Left lung (tissue), 10 donors: ENCODE measurements around the gene HK1. TPM values are rescaled to one million over a fixed set of nuclear protein-coding genes. Genes with fewer than 3 reads are reported as not detected.

ENCODE experiments used
- ATAC-seq: fragments of 200-7000 bp; cut with Tn5 transposase; one replicate; pipeline ENCODE4 v1.9.1; 2020; ENCODE audit warnings: moderate library complexity
- DNase-seq, 4 donors: peaks; one replicate each; pipeline ENCODE4 v3.0.0-alpha.2; 2013 to 2020
- H3K27ac ChIP-seq, 2 donors: fragments of 200-600 bp; sonication (generic) in 1 of 2; one replicate each; pipeline versions ENCODE4 v1.5.0 to v1.8.0; 2020 to 2021
- H3K27me3 ChIP-seq, 2 donors: fragments of 200-600 bp; sonication (generic) in 1 of 2; one replicate each; pipeline versions ENCODE4 v1.5.0 to v1.8.0; 2020 to 2021
- H3K36me3 ChIP-seq, 2 donors: fragments of 200-600 bp; sonication (generic) in 1 of 2; one replicate each; pipeline versions ENCODE4 v1.5.0 to v1.8.0; 2020 to 2021
- H3K4me1 ChIP-seq, 2 donors: fragments of 200-600 bp; one replicate each; pipeline ENCODE4 v1.8.0; 2021
- H3K4me3 ChIP-seq, 2 donors: fragments of 200-600 bp; sonication (generic) in 1 of 2; one replicate each; pipeline versions ENCODE4 v1.5.0 to v1.8.0; 2020 to 2021; ENCODE audit warnings: mild to moderate bottlenecking in 1 of 2
- H3K9me3 ChIP-seq, 2 donors: fragments of 200-600 bp; sonication (generic) in 1 of 2; one replicate each; pipeline versions ENCODE4 v1.5.0 to v1.8.0; 2020 to 2021
- intact Hi-C, 2 donors: fragments of 100-400 bp; cut with DNase I; formaldehyde crosslinking; loops; one replicate each; pipeline versions ENCODE4 v1.11.2 to v1.14.2; 2022
- polyA plus RNA-seq, 6 donors: library from polyadenylated mRNA; unstranded; fragments of 120-200 nt; gene quantifications; one replicate each; pipeline ENCODE4 v1.2.1, GENCODE V29; 2013; ENCODE audit not compliant: insufficient read length in 6 of 6
- total RNA-seq, 2 donors: library from RNA; stranded (reverse); fragmentation: NEBNext Ultra II Directional; extraction: Animal tissue kit (Norgen Biotek cat#: 25700); gene quantifications; one replicate each; pipeline ENCODE4 v1.2.1, GENCODE V29; 2021
- TF ChIP-seq, protein P1 (sequence below), 2 donors: fragments of 200-600 bp; sonication (generic) in 1 of 2; IDR thresholded peaks; one replicate each; pipeline versions ENCODE4 v1.5.0 to v1.8.0; 2021; ENCODE audit warnings: antibody characterized with exemption in 2 of 2
- donor health status: DM: no; HTN: yes; CAD: no.
- donor health status: DM: no; HTN: no; CAD: no.

Gene HK1
- total and polyA plus RNA-seq, 8 donors, result 51.5 to 126 (median 57.8) TPM

GRCh38 chr10:69352569-69353264 lies 74.4 kb downstream of the HK1 start:
- Histone ChIP-seq H3K27me3 (no peaks in the 10 kb centered on the region), H3K4me3 (no peak overlapping the region), H3K9me3 (no peaks in the 10 kb centered on the region), H3K4me1 (peaks cover 7 to 69% of the 10 kb centered on the region in 2 donors), H3K36me3 (peaks cover 0 to 10% of the 10 kb centered on the region in 2 donors), H3K27ac (peak overlapping the region in 1 of 2 donors; percentile 24)
- DNase-seq, result no peak
- TF ChIP-seq, protein P1, sequence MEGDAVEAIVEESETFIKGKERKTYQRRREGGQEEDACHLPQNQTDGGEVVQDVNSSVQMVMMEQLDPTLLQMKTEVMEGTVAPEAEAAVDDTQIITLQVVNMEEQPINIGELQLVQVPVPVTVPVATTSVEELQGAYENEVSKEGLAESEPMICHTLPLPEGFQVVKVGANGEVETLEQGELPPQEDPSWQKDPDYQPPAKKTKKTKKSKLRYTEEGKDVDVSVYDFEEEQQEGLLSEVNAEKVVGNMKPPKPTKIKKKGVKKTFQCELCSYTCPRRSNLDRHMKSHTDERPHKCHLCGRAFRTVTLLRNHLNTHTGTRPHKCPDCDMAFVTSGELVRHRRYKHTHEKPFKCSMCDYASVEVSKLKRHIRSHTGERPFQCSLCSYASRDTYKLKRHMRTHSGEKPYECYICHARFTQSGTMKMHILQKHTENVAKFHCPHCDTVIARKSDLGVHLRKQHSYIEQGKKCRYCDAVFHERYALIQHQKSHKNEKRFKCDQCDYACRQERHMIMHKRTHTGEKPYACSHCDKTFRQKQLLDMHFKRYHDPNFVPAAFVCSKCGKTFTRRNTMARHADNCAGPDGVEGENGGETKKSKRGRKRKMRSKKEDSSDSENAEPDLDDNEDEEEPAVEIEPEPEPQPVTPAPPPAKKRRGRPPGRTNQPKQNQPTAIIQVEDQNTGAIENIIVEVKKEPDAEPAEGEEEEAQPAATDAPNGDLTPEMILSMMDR (IDR thresholded peaks at IDR 0.05), result no peak
- intact Hi-C loops, result no loop called here
- no peak for ATAC-seq

GRCh38 chr10:69353977-69354635 lies 75.8 kb downstream of the HK1 start:
- H3K27ac ChIP-seq, result no peak overlapping the region
- H3K4me1 ChIP-seq, result peaks cover 0 to 69% of the 10 kb centered on the region in 2 donors
- H3K27me3 ChIP-seq, result no peaks in the 10 kb centered on the region
- DNase-seq, result no peak
- ATAC-seq, result no peak
- no peak overlapping the region for H3K4me3 ChIP-seq
- H3K36me3 ChIP-seq, result peaks cover 0 to 10% of the 10 kb centered on the region in 2 donors
- no peaks in the 10 kb centered on the region for H3K9me3 ChIP-seq
- intact Hi-C loops, result no loop called here
- TF ChIP-seq, protein P1 (IDR thresholded peaks at IDR 0.05), result no peak

DNA sequence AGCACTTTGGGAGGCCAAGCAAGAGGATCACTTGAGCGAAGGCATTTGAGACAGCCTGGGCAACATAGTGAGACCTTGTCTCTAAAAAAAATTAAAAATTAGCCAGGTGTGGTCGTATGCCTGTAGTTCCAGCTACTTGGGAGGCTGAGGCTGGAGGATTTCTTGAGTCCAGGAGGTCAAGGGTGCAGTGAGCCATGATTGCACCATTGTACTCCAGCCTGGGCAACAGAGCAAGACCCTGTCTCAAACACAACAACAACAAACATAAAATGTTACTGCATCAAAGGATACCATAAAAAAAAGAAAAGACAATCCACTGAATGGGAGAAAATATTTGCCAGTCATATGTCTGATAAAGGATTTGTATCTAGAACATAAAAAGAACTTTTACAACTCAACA lies 77.9 kb downstream of the HK1 start:
- Histone ChIP-seq H3K36me3 (peaks cover 0 to 15% of the 10 kb centered on the region in 2 donors), H3K4me1 (peaks cover 10 to 77% of the 10 kb centered on the region in 2 donors), H3K27me3 (no peaks in the 10 kb centered on the region), H3K27ac (no peak overlapping the region), H3K9me3 (no peaks in the 10 kb centered on the region), H3K4me3 (no peak overlapping the region)
- no peak for DNase-seq
- intact Hi-C loops, result no loop called here
- TF ChIP-seq, protein P1 (IDR thresholded peaks at IDR 0.05), result no peak
- ATAC-seq, result no peak

DNA sequence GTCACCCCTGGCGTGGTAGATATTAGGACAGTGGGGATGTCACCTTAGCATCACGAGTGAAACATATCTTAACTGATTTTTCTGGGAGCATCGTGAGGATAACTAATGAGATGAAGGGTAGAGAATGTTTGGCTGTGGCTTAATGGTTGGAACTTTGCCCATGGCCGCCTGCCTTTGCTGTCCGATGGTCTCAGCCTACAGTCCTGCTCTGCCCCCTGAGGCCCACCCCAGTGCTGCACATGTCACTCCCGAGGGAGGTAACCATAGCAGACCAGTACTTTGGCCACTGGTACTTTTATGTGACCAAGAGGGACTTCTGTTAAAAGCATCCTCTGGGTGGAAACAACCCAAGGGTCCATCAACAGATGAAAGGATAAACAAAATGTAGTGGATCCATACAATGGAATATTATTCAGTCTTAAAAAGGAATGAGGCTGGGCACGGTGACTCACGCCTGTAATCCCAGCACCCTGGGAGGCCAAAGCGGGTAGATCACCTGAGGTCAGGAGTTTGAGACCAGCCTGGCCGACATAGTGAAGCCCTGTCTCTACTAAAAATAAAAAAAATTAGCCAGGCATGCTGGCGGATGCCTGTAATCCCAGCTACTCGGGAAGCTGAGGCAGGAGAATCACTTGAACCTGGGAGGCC lies 80.0 kb downstream of the HK1 start:
- Histone ChIP-seq H3K4me1 (peaks cover 24 to 91% of the 10 kb centered on the region in 2 donors), H3K27me3 (no peaks in the 10 kb centered on the region), H3K36me3 (peaks cover 0 to 31% of the 10 kb centered on the region in 2 donors), H3K4me3 (no peak overlapping the region), H3K9me3 (no peaks in the 10 kb centered on the region), H3K27ac (no peak overlapping the region)
- TF ChIP-seq, protein P1 (IDR thresholded peaks at IDR 0.05), result no peak
- DNase-seq (no peak), ATAC-seq (no peak)
- intact Hi-C loops, result no loop called here

- TF ChIP-seq, protein P1 (IDR thresholded peaks at IDR 0.05), result no peak
- no peaks in the 10 kb centered on the region for H3K27me3 ChIP-seq
- H3K9me3 ChIP-seq, result no peaks in the 10 kb centered on the region
- peak overlapping the region in 1 of 2 donors; percentile 69 for H3K27ac ChIP-seq
- H3K4me1 ChIP-seq, result peaks cover 24 to 88% of the 10 kb centered on the region in 2 donors
- no peak for DNase-seq
- peaks cover 0 to 33% of the 10 kb centered on the region in 2 donors for H3K36me3 ChIP-seq
- intact Hi-C loops, result no loop called here
- no peak for ATAC-seq
- H3K4me3 ChIP-seq, result no peak overlapping the region
Observed at GRCh38 chr10:69359148-69359547, 80.9 kb downstream of the HK1 start.
